ENCODE measurements around the gene KCNH4. TPM values are rescaled to one million over a fixed set of nuclear protein-coding genes. Genes with fewer than 3 reads are reported as not detected.

Gene KCNH4
- polyA plus RNA-seq, 1 donor from 2014 or later: 0.56 TPM

GRCh38 chr17:42120770-42121769, 59.9 kb downstream of the KCNH4 start, which contains the start of gene KAT2A:
Gene KAT2A, minus strand, starts transcription at chr17:42121367. Its CDS starts 63 bp downstream, at chr17:42121304.
- H3K9me3 ChIP-seq (ENCODE audit: low read length): no peaks in the 10 kb centered on the region
- peak; percentile 88 for TF ChIP-seq MXI1 (conservative IDR thresholded peaks at IDR 0.05; ENCODE audit: poor library complexity, severe bottlenecking)
- TF ChIP-seq SMC3 (conservative IDR thresholded peaks at IDR 0.05; ENCODE audit: poor library complexity): no peak
- TF ChIP-seq POLR2AphosphoS5 (IDR thresholded peaks at IDR 0.05): peak; percentile 65
- no peak for TF ChIP-seq EZH2 (IDR thresholded peaks at IDR 0.05; ENCODE audit: borderline replicate concordance, insufficient read depth, low read length, poor library complexity, severe bottlenecking)
- no peaks in the 10 kb centered on the region for H3F3A ChIP-seq (ENCODE audit: insufficient read depth, low read length, poor library complexity, severe bottlenecking)
- no peaks in the 10 kb centered on the region for H3K27me3 ChIP-seq (ENCODE audit: insufficient read depth, low read depth, low read length)
- no peaks in the 10 kb centered on the region for H3K9me2 ChIP-seq (ENCODE audit: insufficient read depth, low read length)
- no peaks in the 10 kb centered on the region for H4K20me1 ChIP-seq (ENCODE audit: insufficient read depth)
- peak within 1 kb of the TSS; percentile 59 for H3K4me2 ChIP-seq (ENCODE audit: low read length)
- peak within 1 kb of the TSS; percentile 45 for H2AFZ ChIP-seq (ENCODE audit: low read depth, low read length)
- H3K9ac ChIP-seq (ENCODE audit: low read length): peak within 1 kb of the TSS; percentile 68
- no peaks in the 10 kb centered on the region for H3K79me2 ChIP-seq (replicated peaks; ENCODE audit: insufficient read depth, low read length)
- H3K4me3 ChIP-seq (ENCODE audit: low read length): peak within 1 kb of the TSS; percentile 88
- no peak within 1 kb of the TSS for H3K27ac ChIP-seq (ENCODE audit: low read length)
- H3K36me3 ChIP-seq (ENCODE audit: insufficient read depth, low read length): no peaks in the 10 kb centered on the region

GRCh38 chr17:42120161-42120769, 60.7 kb downstream of the KCNH4 start:
- no peaks in the 10 kb centered on the region for H3K9me2 ChIP-seq (ENCODE audit: insufficient read depth, low read length)
- no peaks in the 10 kb centered on the region for H3K79me2 ChIP-seq (replicated peaks; ENCODE audit: insufficient read depth, low read length)
- TF ChIP-seq REST (IDR thresholded peaks at IDR 0.05; ENCODE audit: borderline replicate concordance) (no peak), RAD21 (conservative IDR thresholded peaks at IDR 0.05) (no peak), SMC3 (conservative IDR thresholded peaks at IDR 0.05; ENCODE audit: poor library complexity) (no peak), POLR2AphosphoS5 (IDR thresholded peaks at IDR 0.05) (no peak), CTCF (IDR thresholded peaks at IDR 0.05; ENCODE audit: poor library complexity, severe bottlenecking) (no peak), MXI1 (conservative IDR thresholded peaks at IDR 0.05; ENCODE audit: poor library complexity, severe bottlenecking) (no peak), TAF1 (IDR thresholded peaks at IDR 0.05; ENCODE audit: low read depth) (no peak), EZH2 (IDR thresholded peaks at IDR 0.05; ENCODE audit: borderline replicate concordance, insufficient read depth, low read length, poor library complexity, severe bottlenecking) (no peak), EP300 (conservative IDR thresholded peaks at IDR 0.05; ENCODE audit: poor library complexity, severe bottlenecking) (no peak)
- H4K20me1 ChIP-seq (ENCODE audit: insufficient read depth): no peaks in the 10 kb centered on the region
- no peaks in the 10 kb centered on the region for H3K36me3 ChIP-seq (ENCODE audit: insufficient read depth, low read length)
- H3K4me2 ChIP-seq (ENCODE audit: low read length): peak overlapping the region; percentile 59
- H3K27ac ChIP-seq (ENCODE audit: low read length): no peak overlapping the region
- peak overlapping the region; percentile 88 for H3K4me3 ChIP-seq (ENCODE audit: low read length)
- H3K9ac ChIP-seq (ENCODE audit: low read length): peak overlapping the region; percentile 68
- no peaks in the 10 kb centered on the region for H3K9me3 ChIP-seq (ENCODE audit: low read length)
- no peaks in the 10 kb centered on the region for H3K27me3 ChIP-seq (ENCODE audit: insufficient read depth, low read depth, low read length)
- H2AFZ ChIP-seq (ENCODE audit: low read depth, low read length): no peak overlapping the region
- no peaks in the 10 kb centered on the region for H3F3A ChIP-seq (ENCODE audit: insufficient read depth, low read length, poor library complexity, severe bottlenecking)

Data from neural cell (in vitro differentiated cells).